GM18505 (cell line): ENCODE data around the gene IL32.
"Not testable (repeated sequence)": the region's sequence is repeated elsewhere in the genome, so short reads cannot be mapped to it uniquely, and the experiment has no call there.

Experiments
- ATAC-seq: cut with Tn5 transposase; IDR thresholded peaks from one replicate; pipeline ENCODE4 v1.9.1; 2021; ENCODE audit not compliant: unreplicated experiment
- POLR2A ChIP-seq: IDR thresholded peaks from 4 replicates; pipeline ENCODE4 v1.6.1; 2011; ENCODE audit warnings: borderline replicate concordance; ENCODE audit not compliant: insufficient read depth, insufficient read length; ENCODE audit errors: extremely low read depth

Gene IL32

GRCh38 chr16:3054965-3055733 is 10.3 kb upstream of the IL32 start:
- TF ChIP-seq POLR2A, result no peak
- no peak for ATAC-seq

DNA sequence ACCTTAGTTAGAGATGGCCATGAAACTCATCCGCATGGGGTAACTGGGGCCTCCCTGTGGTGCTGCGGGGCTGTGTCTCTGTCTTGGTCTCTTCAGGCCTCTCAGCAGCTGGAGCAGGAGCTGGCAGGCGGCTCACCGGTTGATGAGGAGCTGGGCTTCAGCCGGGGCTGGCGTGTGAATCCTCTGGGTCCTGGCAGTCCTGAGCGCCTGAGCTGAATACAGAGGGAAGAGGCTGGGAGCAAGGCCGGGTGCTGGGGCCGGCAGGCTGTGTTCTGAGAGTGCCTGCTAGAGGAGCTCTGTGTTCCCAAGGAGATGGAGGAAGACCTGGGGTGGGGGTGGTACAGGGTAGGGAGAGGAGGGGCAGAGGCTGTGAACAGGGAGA is 9.7 kb upstream of the IL32 start:
- not testable (repeated sequence) for ATAC-seq

DNA sequence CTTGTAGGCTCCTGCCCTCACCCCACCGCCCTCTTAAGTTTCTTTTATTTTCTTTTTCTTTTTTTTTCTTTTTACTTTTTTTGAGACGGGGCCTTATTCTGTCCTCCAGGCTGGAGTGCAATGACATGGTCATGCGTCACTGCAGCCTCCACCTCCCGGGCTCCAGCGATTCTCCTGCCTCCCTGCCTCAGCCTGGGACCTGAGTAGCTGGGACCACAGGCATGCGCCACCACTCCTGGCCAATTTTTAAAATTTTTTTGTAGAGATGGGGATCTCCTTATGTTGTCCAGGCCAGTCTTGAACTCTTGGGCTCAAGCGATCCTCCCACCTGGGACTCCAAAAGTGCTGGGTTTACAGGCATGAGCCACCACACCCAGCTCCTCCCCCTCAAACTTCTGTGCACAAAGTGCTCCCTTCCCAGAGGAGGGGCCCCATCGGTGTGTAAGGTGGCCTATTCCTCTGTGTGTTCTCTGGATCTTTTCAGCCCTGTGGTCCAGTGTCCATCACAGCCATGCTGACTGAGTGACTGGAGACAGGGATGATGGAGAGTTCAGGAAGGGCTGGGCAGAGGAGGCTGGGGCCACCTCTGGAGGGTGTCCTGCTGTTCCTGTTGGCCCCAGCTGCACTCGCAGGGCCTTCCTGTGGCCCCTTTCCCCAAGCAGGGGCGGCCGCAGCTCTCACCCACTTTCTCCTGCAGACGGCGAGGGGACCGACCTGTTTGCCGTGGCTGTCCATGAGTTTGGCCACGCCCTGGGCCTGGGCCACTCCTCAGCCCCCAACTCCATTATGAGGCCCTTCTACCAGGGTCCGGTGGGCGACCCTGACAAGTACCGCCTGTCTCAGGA is 8.9 kb upstream of the IL32 start:
- no peak for TF ChIP-seq POLR2A
- ATAC-seq, result no peak

DNA sequence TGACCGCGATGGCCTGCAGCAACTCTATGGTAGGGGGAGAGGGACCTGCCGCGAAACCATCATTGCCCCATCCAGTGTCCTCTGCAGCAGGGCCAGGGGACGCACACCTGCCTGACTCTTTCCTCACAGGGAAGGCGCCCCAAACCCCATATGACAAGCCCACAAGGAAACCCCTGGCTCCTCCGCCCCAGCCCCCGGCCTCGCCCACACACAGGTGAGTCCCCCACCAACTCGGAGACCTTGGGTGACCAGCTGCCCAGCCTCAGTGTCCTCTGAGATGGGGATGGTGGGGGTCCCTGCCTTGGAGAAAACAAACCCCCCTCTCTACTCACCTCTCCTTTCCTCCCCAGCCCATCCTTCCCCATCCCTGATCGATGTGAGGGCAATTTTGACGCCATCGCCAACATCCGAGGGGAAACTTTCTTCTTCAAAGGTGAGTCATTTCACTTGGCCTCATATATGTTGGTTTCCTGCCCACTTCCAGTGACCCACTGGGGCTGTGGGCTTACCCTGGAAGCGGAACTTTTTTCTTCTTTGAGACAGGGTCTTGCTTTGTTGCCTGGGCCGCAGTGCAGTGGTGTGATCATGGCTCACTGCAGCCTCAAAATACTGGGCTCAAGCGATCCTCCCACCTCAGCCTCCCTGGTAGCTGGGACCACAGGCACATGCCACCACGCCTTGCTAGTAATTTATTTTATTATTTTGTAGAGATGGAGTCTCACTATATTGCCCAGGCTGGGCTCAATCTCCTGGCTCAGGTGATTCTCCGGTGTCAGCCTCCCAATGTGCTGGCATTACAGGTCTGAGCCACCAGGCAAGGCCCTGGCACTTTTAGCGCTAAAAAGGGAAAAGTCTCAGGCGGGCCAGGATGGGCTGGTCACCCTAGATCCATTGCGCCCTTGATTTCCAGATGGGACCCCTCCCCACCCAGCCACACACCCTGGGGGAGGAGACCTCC is 8.0 kb upstream of the IL32 start:
- ATAC-seq, result no peak
- TF ChIP-seq POLR2A, result no peak

DNA sequence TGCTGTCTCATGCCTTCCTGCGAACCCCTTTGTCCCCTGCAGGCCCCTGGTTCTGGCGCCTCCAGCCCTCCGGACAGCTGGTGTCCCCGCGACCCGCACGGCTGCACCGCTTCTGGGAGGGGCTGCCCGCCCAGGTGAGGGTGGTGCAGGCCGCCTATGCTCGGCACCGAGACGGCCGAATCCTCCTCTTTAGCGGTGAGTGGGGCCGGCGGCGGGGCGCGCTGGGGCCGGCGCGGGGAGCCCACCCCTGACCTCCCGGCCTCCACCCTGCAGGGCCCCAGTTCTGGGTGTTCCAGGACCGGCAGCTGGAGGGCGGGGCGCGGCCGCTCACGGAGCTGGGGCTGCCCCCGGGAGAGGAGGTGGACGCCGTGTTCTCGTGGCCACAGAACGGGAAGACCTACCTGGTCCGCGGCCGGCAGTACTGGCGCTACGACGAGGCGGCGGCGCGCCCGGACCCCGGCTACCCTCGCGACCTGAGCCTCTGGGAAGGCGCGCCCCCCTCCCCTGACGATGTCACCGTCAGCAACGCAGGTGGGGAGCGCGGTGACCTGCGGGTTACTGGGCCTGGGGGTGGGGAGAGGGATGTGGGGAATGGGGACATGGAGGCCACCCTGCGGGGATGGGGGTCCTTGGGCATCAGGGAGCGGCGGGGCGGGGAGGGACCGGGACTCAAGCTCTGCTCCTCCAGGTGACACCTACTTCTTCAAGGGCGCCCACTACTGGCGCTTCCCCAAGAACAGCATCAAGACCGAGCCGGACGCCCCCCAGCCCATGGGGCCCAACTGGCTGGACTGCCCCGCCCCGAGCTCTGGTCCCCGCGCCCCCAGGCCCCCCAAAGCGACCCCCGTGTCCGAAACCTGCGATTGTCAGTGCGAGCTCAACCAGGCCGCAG is 7.1 kb upstream of the IL32 start:
- no peak for TF ChIP-seq POLR2A
- ATAC-seq, result no peak

- peak; percentile 62 for TF ChIP-seq POLR2A
- ATAC-seq, result peak; percentile 75
Observed at GRCh38 chr16:3059041-3059722, 6.3 kb upstream of the IL32 start.

DNA sequence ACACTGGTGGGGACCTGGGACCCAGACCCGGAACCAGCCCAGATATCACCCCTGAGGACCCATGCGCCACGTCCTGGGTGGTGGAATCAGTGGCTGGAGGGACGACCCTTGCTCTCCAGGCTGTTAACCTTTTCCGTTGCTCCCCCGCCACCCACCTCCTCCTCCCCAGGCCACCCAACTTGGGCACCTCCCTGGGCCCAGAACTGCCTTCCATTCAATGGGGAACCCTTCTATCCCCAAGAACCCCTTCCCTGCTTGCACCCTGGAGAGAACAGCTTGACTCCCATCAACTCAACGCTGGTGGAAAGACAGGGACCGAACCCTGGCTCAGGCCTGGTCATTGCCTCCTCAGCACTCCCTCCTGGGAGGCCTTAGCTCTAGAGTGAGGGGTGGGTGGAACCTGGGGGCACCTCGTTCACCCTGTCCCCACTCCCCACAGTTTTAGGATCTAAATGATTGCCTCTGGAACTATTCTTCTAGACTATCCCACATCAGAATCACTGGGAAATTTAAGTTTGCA is 5.7 kb upstream of the IL32 start:
- TF ChIP-seq POLR2A, result no peak
- no peak for ATAC-seq

- no peak for ATAC-seq
- no peak for TF ChIP-seq POLR2A
Observed at GRCh38 chr16:3060339-3061127, 4.9 kb upstream of the IL32 start.

- TF ChIP-seq POLR2A, result no peak
- ATAC-seq, result no peak
Observed at GRCh38 chr16:3062553-3062952, 2.9 kb upstream of the IL32 start.

- no peak for ATAC-seq
- TF ChIP-seq POLR2A, result no peak
Observed at GRCh38 chr16:3063625-3064386, 1.6 kb upstream of the IL32 start.

- no peak for ATAC-seq
Observed at GRCh38 chr16:3065742-3066439, 451 bp downstream of the IL32 start.

More at GRCh38 chr16:3065742-3066439, 451 bp downstream of the IL32 start:
- no peak for TF ChIP-seq POLR2A
